H54 (cell line): ENCODE measurements around the gene LIMD2.
"Not testable (repeated sequence)": the region's sequence is repeated elsewhere in the genome, so short reads cannot be mapped to it uniquely, and the experiment has no call there.

ENCODE experiments used
- DNase-seq: peaks from one replicate; pipeline ENCODE4 v3.0.0; 2011; ENCODE audit warnings: low spot score, mixed read lengths; ENCODE audit not compliant: insufficient read length
- FAIRE-seq: peaks from 3 replicates; lab custom pipeline; 2011; peaks lifted over from hg19 to GRCh38; lab: Jason Lieb, UNC
- POLR2A ChIP-seq: IDR thresholded peaks from 2 replicates; pipeline ENCODE4 v1.6.1; 2011; ENCODE audit warnings: low read depth, mild to moderate bottlenecking, low read length

The LIMD2 gene

DNA sequence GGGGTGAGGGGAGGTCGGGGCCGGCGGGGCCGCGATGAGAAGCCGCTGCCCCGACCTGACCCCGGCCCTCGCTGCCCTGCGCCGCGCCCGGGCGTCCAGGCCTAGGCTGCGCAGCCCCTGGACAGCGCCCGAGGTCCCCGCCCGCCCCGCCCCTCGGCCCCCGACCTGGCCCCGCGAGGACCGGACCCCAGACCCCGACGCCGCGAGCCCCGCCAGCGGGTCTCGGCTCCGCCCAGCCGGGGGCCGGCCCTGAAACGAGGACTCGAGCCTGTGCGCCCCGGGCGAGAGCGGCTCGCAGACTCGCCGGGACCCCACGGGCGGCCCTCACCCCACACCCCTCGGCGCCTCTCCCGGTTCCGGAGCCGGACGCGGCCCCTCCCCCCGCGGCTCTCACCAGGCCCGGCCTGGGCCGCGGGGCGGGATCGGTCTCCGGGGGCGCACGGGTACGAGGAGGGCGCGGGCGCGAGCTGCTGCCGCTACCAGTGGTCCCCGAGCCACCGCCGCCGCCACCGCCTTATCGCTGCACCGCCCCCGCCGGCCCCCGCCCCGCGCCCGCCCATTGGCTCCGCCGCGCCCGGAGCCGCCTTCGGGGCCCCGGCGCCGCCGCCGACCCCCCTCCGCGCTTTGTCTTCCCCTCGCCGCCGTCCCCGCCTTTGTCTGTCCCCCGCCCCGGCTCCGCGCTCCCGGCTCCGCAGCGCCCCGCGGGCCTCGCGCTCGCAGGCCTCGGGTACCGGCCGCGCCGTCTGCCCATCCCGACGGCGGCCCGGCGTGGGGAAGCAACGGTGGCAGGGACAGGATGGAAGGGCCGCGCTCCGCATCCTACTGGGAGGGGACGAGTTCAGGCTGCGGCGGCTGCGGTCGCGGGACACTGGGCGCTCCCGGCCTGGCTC, at the start of gene LIMD2:
Gene LIMD2, minus strand, starts transcription at position 488 of the 890 bp plus-strand sequence. CDS start 827 bp downstream, outside the sequence.
- peak; percentile 70 for TF ChIP-seq POLR2A
- peak; percentile 76 for DNase-seq
- FAIRE-seq: no peak

DNA sequence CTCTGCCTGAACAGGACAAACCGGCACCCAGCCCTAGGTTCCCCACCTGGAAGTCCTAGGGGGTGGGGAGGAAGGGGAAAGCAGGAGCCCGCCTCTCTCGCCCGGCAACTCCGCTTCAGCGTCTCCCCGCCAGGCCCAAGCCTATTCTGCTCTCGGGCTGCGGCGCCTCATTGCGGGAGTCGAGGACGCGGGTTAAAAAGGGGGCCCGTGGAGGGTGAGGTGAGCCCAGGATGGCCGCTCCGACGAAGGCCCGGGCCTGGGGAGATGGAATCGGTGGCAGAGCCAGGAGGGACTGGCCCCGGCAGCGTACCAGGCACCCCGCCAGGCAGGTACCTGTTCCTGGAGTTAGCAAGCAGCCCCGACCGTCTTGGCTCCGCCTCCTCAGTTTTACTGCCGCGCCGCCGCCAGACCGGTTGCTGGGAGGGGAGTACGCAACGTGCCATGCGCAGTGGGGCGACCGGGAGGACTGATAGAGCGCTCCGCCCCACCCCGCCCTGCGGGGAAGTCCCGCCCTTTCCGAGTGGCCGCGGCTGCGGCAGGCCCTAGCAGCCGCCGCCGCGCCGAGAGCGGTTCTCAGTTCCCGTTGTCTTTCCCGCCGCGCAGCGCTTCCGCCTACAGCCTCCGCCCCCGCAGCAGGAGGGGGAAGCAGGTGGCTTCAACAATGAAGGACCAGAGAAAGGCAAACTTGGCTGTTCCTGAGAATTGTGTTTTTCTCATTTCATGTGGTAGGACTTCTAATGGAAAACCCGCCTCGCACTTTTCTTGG, 41.7 kb upstream of the LIMD2 start, which contains the start of gene STRADA:
Gene STRADA, minus strand, starts transcription at position 392 of the 766 bp plus-strand sequence. CDS start 13,430 bp downstream, outside the sequence.
- peak; percentile 95 for DNase-seq
- TF ChIP-seq POLR2A: peak; percentile 70
- FAIRE-seq: peak; percentile 90

DNA sequence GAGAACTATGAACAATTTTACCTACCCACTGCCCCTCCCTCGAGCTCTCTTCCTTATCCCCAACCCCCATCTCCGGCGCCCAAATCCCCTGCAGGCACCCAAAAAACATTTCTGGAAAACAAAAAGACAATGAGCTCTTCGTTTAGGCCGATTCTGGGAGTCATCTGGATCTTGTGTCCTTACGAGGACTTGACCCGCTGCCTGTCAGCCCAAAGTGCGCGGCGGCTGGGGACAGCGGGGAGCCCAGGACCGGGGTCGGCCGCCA, 41.1 kb upstream of the LIMD2 start:
- FAIRE-seq: no peak
- no peak for TF ChIP-seq POLR2A
- DNase-seq: no peak

DNA sequence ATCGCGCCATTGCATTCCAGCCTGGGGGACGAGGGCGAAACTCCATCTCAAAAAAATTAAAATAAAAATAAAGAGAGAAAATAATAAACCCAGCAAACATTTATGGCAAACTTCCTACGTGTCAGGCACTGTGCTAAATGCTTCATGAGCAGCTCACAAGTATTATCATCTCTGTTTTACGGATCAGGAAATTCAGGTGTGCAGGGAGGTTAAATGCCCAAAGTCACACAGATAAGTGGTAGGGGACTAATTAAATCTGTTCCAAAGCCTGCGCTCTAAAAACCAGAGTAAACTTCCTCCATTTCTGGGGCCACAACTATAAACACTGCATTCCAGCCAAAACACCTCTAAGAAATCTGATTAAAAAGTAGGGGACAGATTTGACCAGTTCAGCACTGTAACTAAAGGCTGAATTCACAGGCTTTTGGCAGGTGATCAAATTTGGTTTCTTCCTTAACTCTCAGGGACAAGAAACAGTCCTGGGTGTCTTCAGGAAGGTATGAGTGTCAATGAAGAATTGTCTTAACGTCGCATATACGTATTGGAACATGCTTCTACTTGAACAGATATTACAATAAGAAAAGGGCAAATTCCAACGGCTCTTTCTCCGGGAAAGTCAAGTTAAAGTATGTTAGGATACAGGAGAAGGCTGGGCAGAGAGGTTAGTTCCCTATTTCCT, 40.7 kb upstream of the LIMD2 start:
- FAIRE-seq: no peak
- TF ChIP-seq POLR2A: no peak
- DNase-seq: peak; percentile 9

DNA sequence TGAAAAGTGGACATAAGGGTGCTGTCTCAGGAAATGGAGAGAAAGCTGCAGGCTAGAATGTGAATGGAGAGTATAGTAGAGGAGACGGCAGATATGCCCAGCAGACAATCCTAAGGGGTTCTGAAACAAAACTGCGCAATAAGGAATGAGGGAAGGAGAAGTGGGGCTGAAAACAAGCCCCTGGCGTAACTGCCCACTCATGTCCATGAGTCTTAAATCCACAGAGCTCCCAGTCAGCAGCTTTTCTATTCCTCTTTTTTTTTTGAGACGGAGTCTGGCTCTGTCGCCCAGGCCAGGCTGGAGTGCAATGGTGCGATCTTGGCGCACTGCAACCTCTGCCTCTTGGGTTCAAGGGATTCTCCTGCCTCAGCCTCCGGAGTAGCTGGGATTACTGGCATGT, 35.8 kb upstream of the LIMD2 start:
- DNase-seq (no peak), FAIRE-seq (no peak)
- no peak for TF ChIP-seq POLR2A

DNA sequence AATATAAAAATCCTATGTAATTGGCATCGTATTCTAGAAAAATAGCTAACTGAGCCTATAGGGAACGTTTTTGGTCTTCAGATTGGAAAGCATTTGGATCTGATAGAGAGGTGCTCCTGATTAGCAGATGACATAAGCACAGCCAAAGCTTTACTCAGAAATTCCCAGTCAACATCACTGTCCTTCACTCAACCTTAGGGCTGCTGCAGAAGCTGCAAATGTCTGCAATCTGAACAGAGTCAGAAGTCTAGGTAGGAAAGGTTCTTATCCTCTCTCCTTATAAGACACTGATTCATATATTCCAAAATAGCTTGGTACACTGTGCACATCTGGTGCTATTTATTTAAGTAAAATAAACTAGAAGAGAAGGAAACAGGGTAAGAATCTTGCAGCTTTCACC, 22.5 kb upstream of the LIMD2 start:
- DNase-seq (no peak), FAIRE-seq (no peak)
- TF ChIP-seq POLR2A: no peak

DNA sequence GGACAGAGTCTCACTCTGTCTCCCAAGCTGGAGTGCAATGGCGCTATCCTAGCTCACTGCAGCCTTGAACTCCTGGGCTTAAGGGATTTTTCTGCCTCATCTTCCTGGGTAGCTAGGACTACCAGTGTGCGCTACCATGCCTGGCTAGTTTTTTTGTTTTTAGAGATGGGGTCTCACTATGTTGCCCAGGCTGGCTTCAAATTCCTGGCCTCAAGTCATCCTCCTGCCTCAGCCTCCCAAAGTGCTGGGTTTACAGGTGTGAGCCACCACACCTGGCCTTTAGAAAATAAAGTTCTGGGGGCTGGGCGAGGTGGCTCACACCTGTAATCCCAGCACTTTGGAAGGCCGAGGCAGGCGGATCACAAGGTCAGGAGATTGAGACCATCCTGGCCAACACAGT, 20.3 kb upstream of the LIMD2 start:
- DNase-seq, FAIRE-seq: not testable (repeated sequence)

DNA sequence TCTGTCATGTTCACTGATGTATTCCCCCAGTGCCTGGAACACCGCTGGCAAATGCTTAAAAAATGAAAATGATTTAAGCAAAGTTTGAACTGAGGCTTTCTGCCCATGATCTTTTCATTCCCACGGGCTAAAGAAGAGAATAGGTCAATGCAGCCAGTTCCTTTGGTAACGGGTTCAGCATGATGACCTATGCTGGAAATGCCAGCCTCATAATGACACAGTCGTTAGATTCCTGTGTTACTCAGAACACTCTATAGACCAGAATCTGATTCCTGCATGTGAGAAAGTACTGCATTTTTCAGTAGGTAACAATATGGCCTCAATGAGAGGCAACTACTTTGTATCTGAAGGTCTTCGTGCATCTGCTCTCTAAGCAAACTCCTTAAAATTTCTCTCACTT, 19.1 kb upstream of the LIMD2 start:
- no peak for DNase-seq
- no peak for FAIRE-seq
- no peak for TF ChIP-seq POLR2A

DNA sequence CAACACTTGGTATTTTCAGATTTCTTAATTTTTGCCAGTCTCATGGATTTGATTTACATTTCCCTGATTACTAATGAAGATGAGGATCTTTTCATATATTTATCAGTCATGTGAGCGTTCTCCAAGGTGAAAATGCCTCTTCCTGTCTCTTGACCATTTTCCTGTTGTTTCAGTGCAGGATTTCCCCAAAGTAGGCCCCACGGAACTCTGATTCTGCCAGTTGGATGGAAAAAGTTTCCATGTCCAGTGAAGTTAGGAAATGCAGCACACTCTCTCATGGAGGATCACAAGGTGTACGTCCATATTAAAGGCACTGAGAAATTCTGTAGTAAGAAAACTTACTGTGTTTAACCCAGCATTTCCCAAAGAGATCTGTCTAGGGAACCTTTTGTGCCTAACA, 16.5 kb upstream of the LIMD2 start:
- DNase-seq: no peak
- FAIRE-seq: no peak
- TF ChIP-seq POLR2A: no peak

DNA sequence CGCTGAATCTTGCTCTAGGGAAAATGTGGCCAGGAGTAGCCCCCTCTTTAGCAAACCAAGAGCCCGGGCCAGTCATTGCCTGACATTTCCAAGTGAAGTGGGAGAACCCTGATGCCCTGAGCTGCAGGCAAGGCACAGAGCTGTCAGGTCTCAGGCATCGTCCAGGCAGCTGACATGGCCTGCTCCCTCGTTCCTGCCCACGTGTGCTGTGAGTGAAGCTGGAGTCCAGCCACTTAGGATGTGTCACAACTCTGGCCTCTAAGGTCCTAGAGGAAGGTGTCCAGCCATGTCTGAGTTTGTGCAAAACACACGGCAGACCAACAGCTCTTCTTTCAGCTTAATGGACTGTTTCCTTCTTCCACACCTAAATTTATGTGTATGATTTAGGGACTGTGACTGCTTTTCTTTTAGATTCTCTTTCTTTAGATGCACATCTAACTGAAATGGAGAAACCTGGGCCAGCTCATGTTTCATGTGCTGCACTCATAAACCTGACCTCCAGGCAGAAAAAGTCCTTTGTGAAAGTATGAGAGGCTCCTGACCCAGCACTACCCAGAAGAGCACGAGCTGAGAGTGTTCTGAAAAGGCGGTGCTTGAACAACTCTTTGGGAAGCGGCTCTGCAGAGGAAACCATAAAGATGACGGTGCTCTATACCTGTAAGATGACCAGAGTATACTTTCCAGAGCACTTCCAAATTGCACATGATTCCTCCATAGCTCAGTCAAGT, 14.8 kb upstream of the LIMD2 start:
- TF ChIP-seq POLR2A: no peak
- FAIRE-seq: no peak
- no peak for DNase-seq

DNA sequence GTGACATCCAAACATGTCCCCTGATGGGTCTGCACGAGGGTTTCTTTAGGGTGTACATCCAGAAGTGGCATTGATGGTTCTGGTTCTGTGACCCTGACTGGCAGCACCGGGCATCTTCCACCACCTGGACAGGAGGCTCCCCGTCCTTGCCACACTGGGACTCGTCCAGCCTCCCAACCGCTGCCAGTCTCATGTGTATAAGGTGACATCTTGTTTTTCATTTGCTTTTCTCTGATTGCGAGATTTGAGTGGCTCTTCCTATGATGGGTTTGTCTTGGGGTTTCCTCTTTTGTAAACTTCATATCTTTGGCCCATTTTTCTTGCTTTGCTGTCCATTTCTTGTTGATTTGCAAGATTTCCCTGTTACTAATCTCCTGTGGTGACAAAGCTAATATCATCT, 9.2 kb upstream of the LIMD2 start:
- no peak for TF ChIP-seq POLR2A
- DNase-seq (no peak), FAIRE-seq (no peak)

DNA sequence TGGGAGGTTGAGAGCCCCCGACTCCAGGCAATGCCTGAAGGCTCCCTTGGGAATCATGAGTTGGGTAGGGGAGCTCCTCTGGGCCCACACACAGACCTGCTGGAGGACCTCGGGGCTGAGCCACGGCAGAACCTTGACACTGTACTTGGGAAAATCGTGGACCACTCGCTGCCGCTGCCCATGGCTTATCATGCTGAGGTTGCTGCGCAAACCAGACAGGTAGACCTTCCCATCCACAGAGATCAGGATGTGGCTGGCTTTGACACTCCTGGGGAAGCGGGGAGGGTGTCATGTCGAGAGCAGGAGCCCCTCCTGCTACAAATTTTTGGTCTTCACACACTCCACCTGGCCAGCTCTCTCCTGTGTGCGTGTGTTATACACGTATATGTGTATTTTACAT, 7.2 kb upstream of the LIMD2 start:
- TF ChIP-seq POLR2A: no peak
- FAIRE-seq (no peak), DNase-seq (no peak)

DNA sequence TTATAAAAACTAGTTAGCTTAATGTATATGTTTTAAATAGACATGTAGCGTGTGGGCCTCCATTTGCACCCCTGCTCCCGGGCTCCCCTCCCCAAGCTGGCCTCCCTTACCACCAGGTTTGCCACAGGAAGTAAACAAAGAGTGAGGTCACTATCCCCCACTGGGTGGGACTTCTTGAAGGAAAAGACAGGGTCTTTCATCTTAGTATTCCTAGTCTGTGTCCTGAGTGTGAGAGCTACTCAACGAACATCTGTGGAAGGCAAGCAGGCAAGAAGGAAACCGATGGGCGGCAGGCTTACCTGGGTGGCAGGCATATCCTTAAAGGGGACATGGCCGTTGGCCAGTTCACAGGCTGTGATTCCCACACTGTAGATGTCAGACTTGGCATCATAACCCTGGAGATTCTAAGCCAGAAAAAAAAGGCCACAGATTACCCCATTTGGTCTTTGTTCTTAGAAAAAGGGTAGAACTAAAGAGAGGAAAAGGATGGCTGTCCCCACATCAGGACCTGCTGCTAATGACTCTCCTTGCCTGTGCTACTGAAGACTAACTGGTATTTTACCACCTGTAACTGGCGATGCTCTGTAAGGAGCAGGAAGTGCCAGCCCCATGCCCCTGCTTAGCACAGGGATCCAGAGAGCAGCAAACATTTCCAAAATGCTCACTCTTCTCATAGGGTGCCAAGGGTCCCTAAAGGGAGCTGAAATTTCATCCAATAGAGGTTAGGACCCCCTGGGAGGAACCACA, 6.6 kb upstream of the LIMD2 start:
- no peak for DNase-seq
- FAIRE-seq: no peak
- TF ChIP-seq POLR2A: no peak
